ENCODE data around the gene CAND2.
A peak's percentile ranks its signal among the peaks of the same experiment; 100 is the strongest.

CAND2 gene

GRCh38 chr3:12808587-12808986, 12.1 kb downstream of the CAND2 start:
- no peak for DNase-seq

DNA sequence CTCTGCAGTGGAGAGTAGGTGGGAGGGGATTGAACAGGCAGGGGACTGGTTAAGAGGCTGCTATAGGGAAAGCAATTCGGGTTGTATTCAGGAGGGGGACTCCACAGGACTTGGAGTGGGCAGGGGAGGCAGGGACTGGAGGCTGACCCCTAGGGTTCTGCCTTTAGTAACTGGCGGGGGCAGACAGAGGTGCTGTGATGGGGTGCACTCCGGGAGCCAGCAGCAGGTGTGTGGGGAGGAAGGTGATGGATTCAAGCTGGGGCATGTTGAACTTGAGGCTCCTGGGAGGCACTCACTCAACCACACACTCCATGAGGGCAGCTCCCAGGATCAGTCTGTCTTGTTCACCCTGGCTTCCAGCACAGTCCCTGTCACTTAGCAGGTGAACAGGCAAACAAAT, 12.5 kb downstream of the CAND2 start:
- DNase-seq: no peak

DNA sequence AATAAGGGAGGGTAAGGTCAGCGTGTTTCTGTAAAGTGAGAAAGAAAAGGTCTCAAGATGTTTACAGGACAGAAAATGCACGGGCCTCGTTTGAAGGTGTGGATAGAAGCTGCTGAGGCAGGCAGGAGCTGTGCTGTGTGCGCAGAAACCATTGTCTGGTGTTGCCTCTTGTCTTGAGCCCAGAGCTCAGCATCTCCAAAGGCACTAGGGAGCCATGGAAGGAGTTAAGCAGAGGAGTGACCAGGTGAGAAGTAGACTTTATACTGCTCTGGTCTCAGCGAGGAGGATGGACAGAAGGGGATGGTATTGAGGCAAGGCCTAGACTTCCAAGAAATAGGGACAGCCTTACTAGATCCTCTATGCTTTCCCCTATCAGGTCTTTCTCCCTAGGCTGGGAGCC, 13.0 kb downstream of the CAND2 start:
- DNase-seq: no peak

DNA sequence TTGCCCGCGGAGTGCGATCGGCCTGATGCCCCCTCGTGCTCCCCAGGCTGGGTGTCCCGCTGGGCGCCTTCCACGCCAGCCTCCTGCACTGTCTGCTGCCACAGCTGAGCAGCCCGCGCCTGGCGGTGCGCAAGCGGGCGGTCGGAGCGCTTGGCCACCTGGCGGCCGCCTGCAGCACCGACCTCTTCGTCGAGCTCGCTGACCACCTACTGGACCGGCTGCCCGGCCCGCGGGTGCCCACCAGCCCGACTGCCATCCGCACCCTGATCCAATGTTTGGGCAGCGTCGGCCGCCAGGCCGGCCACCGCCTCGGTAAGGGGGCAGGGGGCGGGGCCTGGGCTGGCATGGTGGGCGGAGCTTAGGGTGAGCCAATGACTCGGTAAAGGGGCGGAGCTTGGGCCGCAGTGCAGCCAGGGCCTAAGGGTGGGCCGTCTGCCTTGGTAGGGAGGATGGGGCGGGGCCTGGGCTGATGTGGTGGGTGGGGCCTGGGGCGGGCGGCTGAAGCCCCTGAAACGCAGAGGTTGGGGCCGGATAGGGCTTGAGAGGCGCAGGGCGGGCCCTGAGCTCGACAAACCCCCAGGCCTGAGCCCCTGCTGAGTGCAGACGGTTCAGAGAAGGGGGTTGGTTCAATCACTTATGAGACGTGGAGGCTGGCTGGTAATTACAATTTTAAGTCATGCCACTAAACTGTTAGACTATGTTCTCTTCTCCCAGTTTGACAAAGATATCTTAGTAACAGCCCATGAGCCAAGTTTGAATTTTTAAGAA, 13.7 kb downstream of the CAND2 start:
- peak; percentile 89 for DNase-seq

GRCh38 chr3:12810961-12811360, 14.5 kb downstream of the CAND2 start:
- DNase-seq: no peak

DNA sequence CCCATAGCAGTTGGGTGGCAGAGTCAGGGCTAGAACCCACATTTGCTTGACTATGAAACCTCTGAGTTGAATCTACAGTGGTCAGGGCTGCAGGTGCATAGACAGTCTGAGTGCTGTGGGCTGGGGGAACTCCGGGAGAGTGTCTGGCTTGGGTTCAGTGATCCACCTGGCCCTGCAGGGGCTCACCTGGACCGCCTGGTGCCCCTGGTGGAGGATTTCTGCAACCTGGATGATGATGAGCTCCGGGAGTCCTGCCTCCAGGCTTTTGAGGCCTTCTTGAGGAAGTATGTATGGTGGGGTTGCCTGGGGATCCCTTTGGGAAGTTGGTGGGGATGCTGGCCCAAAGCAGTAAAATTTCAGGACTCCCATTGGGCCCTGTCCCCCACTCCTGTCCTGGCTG, 16.3 kb downstream of the CAND2 start:
- DNase-seq: no peak

- DNase-seq: no peak
Observed at GRCh38 chr3:12813967-12814366, 17.5 kb downstream of the CAND2 start.

GRCh38 chr3:12815078-12815477, 18.6 kb downstream of the CAND2 start:
- DNase-seq: no peak

DNA sequence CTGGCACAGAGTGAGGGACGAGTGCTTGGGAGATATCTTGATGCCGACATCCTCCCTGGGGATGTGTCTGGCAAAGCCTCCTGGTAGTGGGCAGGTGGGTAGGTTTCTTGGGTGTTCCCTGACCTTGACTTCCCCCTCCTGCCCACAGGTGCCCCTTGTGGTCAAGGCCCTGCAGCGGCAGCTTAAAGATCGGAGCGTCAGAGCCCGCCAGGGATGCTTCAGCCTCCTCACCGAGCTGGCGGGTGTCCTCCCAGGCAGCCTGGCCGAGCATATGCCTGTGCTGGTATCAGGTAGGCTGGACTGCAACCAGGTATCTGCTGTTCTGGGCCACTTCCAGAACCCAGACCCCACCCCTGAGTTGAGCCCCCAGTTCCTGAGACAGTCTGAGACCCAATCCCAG, 19.2 kb downstream of the CAND2 start:
- DNase-seq: no peak

DNA sequence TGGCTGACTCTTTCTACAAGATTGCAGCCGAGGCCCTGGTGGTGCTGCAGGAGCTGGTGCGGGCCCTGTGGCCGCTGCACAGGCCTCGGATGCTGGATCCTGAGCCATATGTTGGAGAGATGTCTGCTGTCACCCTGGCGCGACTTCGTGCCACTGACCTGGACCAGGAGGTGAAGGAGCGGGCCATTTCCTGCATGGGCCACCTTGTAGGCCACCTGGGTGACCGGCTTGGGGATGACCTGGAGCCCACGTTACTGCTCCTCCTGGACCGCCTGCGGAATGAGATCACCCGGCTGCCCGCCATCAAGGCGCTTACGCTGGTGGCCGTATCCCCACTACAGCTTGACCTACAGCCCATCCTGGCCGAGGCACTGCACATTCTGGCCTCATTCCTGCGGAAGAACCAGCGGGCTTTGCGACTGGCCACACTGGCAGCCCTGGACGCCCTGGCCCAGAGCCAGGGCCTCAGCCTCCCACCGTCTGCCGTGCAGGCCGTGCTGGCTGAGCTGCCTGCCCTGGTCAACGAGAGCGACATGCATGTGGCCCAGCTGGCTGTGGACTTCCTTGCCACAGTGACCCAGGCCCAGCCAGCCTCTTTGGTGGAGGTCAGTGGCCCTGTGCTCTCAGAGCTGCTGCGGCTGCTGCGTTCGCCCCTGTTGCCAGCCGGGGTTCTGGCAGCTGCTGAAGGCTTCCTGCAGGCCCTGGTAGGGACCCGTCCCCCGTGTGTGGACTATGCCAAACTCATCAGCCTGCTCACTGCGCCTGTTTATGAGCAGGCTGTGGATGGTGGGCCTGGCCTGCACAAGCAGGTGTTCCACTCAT, 20.3 kb downstream of the CAND2 start:
- DNase-seq: no peak

GRCh38 chr3:12817343-12817710, 20.8 kb downstream of the CAND2 start:
- no peak for DNase-seq

DNA sequence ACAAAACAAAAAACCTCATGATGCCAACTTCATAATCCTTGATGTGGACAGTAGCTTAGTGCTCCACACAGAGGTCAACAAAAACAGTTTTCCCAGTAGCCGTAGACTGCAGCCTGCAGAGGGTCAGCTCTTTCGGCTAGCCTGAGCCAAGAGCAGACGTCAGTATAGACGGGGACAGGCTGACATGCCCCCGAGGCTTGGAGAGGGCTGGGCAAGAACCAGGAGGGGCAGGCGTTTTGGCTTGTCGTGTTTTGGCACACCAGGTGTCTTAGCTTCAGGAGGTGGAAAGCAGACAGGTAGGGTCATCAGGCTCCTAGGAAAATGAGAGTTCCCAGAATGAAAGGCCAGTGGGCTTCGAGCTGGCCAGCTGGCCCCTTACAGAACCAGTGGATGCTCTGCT, 21.8 kb downstream of the CAND2 start:
- DNase-seq: no peak

DNA sequence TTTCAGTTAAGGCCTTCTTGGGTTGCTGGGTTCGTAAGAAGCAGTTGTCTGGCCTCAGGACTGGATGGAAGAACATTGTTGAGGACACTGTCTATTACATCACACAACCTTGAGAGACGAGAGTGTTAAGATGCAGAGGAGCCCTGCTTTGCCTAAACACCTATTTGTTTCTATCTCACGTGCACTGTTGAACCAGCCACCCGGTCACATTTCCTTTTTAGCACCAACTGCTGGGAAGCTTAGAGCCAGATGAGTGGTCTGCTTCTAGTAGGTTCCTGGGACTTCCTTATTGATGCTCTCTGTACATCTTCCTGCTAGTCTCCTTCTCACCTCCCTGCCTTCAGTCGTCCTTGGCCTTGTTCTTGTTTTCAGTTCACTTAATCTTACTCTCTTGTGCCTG, 22.3 kb downstream of the CAND2 start:
- DNase-seq: no peak

DNA sequence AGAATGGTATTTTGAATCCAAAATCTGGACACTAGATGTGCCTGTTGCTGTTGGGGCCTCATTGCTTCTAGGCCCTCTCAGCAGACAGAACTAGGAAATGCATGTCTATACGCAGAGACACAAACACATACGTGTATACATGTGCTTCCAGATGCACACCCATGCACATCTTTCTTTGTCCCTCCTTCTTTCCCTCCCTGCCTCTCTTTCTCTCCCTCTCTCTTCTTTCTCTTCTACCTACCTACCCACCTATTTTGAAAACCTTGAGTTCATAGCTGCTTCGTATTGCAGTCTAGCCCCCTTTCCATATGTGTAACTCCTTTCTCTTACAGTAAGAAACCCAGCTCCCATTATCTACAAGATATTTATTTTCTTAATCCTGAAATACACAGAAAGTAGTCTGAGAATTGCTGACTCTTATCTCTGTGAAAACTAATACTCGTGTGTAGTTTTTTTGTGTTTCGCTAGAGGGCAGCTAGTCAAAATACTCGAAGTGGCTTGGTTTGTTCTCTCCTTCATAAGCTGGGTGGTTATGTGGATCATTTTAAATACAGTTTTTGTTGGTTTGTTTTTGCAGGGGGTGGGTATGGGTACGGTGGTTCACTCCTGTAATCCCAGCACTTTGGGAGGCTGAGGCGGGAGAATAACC, 26.4 kb downstream of the CAND2 start:
- no peak for DNase-seq

DNA sequence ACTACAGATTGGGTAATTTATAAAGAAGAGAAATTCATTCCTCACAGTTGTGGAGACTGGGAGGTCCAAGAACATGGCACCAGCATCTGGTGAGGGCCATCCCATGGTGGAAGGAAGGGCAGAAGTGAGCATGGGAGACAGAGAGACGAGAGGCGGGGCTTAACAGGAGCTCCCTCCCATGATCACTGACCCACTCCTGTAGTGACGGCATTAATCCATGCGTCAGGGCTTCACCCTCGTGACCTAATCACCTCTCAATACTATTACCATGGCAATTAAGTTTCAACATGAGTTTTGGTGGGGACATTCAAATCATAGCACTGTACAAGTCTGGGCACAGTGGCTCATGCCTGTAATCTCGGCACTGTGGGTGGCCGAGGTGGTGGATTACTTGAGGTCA, 27.8 kb downstream of the CAND2 start:
- no peak for DNase-seq

DNA sequence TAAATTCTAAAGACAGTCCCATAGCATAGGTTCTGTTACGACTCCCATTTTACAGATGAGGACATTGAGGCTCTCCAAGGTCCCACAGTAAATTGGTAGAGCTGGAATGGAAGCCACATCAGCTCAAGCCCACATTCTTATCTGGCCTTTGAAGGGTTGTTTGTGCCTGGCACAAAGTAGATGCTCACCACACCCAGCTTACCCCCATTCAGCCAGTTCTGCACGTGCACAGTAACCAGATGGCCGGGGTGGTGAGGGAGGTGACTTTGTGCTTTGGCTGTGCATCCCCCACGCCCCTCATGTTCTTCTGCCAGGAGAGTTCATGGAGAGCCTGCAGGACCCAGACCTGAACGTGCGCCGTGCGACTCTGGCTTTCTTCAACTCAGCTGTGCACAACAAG, 28.7 kb downstream of the CAND2 start:
- no peak for DNase-seq

DNA sequence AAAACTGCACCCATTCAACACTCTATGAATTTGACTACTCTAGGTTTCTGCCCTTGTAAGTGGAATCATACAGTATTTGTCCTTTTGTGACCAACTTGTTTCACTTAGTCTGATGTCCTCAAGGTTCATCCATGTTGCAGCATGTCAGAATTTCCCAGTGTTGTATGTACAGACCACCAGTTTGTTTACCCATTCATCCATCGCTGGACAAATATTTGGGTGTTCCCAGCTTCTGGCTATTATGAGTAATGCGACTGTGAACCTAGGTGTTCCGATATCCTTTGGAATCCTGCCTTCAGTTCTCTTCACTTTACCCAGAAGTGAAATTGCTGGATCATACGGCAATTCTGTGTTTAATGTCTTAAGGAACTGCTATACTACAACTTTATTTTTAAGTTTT, 32.3 kb downstream of the CAND2 start:
- DNase-seq: no peak

DNA sequence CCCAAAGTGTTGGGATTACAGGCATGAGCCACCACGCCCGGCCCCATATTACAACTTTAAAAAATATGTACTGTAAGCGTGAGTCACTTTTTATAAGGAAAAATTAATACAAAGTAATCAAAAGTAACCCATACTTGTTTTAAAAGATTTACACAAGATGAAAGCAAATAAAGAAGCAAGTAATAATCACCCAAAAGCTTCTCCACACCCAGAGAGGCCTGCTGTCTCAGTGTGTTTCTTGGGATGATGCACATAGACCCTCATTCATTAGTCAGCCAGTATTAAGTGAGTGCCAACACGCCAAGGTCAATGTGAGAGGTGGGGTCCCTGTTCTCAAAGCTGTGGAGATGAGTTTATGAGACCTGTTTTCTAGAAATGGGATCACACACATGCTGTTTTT, 32.9 kb downstream of the CAND2 start:
- no peak for DNase-seq

DNA sequence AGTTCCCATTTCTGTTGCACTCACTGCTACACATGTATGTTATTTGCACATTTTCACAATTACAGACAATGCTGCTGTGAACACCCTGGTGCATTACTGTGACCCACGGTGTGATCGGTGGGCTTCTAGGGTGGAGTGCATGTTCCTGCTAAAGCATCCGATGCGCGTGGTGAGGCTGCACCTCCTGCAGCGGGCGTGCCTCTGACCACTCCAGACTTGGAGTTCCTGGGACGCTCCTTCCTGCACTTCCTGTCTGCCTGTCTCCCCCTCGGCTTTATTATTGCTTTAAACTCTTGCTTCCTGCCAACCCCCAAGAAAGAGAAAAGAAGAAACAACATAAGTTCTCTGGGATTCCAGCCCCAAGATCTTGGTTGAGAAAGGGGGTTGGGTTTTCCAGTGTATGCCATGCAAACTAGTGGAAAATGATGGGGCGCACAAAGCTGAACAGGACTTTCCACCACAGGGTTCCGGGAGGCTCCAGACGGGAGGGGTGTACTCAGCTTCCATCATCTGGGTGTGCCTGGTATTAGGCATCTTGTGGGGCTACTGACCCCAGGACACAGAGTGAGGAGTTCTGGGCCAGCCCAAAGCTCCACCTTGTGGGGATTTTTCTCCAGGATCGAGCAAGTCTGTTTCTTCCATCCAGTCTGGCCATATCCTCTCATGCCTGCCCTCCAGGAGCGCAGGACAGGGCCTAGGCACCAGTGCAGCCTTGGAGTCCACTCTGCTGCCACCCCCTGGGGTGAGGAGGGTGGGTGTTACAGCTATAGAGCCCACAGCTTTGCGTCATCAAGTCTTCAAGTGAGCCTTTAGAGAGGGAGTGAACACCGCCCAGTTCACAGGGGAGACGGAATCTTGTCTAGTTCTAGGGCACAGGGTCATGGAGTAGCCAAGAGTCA, 33.7 kb downstream of the CAND2 start:
- DNase-seq: no peak

DNA sequence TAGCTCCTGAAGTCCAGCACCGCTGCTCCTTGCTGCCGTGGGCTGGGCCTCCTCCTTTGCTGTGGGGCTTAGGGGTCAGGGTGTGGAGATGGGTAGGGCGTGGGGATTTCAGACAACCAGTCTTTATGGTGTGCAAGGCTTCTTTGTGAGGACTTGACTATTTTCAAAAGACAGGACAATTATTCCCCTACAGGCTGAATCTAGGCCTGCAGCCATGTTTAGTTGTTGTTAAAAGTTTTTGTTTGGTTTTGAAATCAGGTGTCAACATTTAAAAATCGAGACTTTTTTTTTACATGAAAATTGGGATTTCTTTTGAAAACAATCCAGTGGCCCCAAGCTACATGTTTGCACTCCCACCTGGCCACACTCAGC, 34.3 kb downstream of the CAND2 start:
- no peak for DNase-seq

- DNase-seq: no peak
Observed at GRCh38 chr3:12831301-12831866, 34.9 kb downstream of the CAND2 start.

GRCh38 chr3:12832350-12833221, 36.1 kb downstream of the CAND2 start:
- no peak for DNase-seq

All from activated CD4-positive, alpha-beta T cell treated with anti-CD3 and anti-CD28 coated beads, Interleukin-2, amount 50 U/mL, for 16 hours (primary cell).